Stimulated activated naive CD8-positive, alpha-beta T cell treated with anti-CD3 and anti-CD28 coated beads, Interleukin-15, Interleukin-2, amounts not matched to agents 100 ng/mL and 50 ng/mL, for 24 hours (primary cell): Measurements from ENCODE around the gene CEMIP2.

ENCODE experiments used
- H3K27ac Mint-ChIP-seq: one replicate; pipeline ENCODE4 v1.8.0; 2021; ENCODE audit warnings: mild to moderate bottlenecking, mixed read lengths
- H3K27me3 Mint-ChIP-seq: one replicate; pipeline ENCODE4 v1.8.0; 2021; ENCODE audit warnings: mixed read lengths
- H3K36me3 Mint-ChIP-seq: one replicate; pipeline ENCODE4 v1.8.0; 2021; ENCODE audit warnings: low read depth, mixed read lengths
- H3K4me1 Mint-ChIP-seq: one replicate; pipeline ENCODE4 v1.8.0; 2021; ENCODE audit warnings: low read depth, mixed read lengths
- H3K4me3 Mint-ChIP-seq: one replicate; pipeline ENCODE4 v1.8.0; 2021; ENCODE audit warnings: mild to moderate bottlenecking, mixed read lengths
- H3K9me3 Mint-ChIP-seq: one replicate; pipeline ENCODE4 v1.8.0; 2021; ENCODE audit warnings: mixed read lengths

The CEMIP2 gene

DNA sequence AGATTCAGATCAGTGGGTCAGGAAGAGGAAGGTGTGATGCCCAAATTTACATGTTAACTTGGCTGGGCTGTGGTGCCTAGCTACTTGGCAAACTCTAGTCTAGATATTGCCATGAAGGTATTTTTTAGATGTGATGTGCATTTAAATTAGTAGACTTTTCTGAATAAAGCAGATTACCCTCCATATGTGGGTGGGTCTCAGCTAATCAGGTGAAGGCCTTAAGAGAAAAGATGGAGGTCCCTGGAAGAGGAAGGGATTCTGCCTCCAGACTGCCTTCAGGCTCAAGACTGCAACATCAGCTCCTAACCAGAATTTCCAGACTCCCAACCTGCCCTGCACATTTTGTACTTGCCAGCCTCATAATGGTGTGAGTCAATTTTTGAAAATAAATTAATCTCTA is 115.8 kb downstream of the CEMIP2 start:
- peaks cover 3% of the 10 kb centered on the region for H3K9me3 Mint-ChIP-seq
- H3K4me1 Mint-ChIP-seq = peaks cover 3% of the 10 kb centered on the region
- H3K27ac Mint-ChIP-seq = no peak overlapping the region
- peaks cover 19% of the 10 kb centered on the region for H3K27me3 Mint-ChIP-seq
- H3K36me3 Mint-ChIP-seq = no peaks in the 10 kb centered on the region
- no peak overlapping the region for H3K4me3 Mint-ChIP-seq

DNA sequence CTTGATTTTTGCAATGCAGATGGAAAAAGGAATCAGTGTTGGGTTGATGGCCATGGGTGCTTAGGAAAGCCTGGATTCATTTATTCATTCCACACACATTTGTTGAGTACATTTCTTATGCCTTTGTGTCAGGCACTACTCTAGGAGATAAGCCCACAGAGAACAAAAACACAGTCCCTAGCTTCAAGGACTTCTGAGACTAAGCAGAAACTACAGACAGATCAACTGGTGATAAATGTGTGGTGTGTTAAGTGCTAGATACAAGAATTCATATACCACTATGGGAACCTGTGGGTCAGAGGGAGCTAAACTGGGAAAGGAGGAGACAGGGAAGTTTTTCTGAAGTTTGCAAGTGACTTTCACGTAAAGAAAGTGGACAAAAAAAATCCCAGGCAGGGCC is 119.9 kb downstream of the CEMIP2 start:
- H3K4me1 Mint-ChIP-seq = peaks cover 9% of the 10 kb centered on the region
- H3K36me3 Mint-ChIP-seq = no peaks in the 10 kb centered on the region
- H3K27ac Mint-ChIP-seq = no peak overlapping the region
- H3K9me3 Mint-ChIP-seq = no peaks in the 10 kb centered on the region
- no peak overlapping the region for H3K4me3 Mint-ChIP-seq
- peaks cover 8% of the 10 kb centered on the region for H3K27me3 Mint-ChIP-seq

DNA sequence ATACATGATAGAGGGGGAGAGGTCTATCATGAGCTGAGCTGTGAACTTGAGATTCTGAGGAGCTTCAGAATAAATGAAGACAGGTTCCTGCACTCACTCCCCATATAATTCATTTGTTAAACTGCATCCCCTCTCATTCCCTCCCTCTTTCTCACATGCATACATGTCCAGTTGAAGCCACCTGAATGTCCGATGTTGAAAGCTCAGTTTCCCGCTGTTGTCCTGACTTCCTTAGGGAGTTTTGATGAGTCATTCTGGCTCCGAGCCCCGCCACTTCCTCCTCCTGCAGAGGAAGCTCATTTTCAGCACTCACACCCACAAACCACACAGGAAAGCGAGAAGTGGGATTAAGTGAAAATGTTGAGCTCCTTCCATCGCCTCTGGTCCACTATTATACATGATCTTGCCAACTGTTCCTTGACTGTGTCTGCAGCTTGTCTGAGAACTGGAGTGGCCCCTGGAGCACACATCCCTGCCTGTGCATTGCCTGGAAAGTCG is 121.2 kb downstream of the CEMIP2 start:
- no peaks in the 10 kb centered on the region for H3K36me3 Mint-ChIP-seq
- no peak overlapping the region for H3K27ac Mint-ChIP-seq
- H3K4me3 Mint-ChIP-seq = peak overlapping the region; percentile 27
- peaks cover 9% of the 10 kb centered on the region for H3K4me1 Mint-ChIP-seq
- peaks cover 6% of the 10 kb centered on the region for H3K27me3 Mint-ChIP-seq
- no peaks in the 10 kb centered on the region for H3K9me3 Mint-ChIP-seq

DNA sequence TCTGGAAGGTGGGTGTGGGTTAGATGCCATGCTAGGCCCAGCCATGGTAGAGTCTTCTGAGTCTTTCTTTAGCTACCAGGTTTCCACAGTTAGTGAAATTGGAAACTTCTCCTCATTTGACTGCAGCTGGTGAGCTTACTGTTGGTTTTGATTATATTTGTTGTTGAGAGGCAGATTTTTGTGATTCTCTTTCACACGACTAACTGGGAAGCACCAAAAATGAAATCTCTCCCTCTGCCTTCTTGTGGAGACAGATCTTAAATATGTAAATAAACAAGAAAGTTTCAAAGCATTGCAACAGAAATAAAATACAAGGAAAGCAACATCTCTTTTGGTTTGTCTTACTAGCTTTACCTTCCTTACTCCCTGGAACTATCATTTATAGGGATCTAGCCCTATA is 122.2 kb downstream of the CEMIP2 start:
- H3K27ac Mint-ChIP-seq = no peak overlapping the region
- H3K4me3 Mint-ChIP-seq = no peak overlapping the region
- H3K4me1 Mint-ChIP-seq = peaks cover 9% of the 10 kb centered on the region
- no peaks in the 10 kb centered on the region for H3K36me3 Mint-ChIP-seq
- H3K9me3 Mint-ChIP-seq = no peaks in the 10 kb centered on the region
- H3K27me3 Mint-ChIP-seq = peaks cover 4% of the 10 kb centered on the region

- Mint-ChIP-seq H3K27ac (peak overlapping the region; percentile 0), H3K4me1 (peaks cover 13% of the 10 kb centered on the region), H3K27me3 (peaks cover 4% of the 10 kb centered on the region)
Measured at GRCh38 chr9:71644819-71645362, 123.4 kb downstream of the CEMIP2 start.

GRCh38 chr9:71643330-71643729 is 125.0 kb downstream of the CEMIP2 start:
- Mint-ChIP-seq H3K9me3 (no peaks in the 10 kb centered on the region), H3K27me3 (peaks cover 4% of the 10 kb centered on the region), H3K4me3 (no peak overlapping the region), H3K27ac (no peak overlapping the region), H3K4me1 (peaks cover 27% of the 10 kb centered on the region), H3K36me3 (no peaks in the 10 kb centered on the region)

More at GRCh38 chr9:71644819-71645362, 123.4 kb downstream of the CEMIP2 start:
- Mint-ChIP-seq H3K4me3 (no peak overlapping the region), H3K36me3 (no peaks in the 10 kb centered on the region), H3K9me3 (no peaks in the 10 kb centered on the region)

- Mint-ChIP-seq H3K36me3 (no peaks in the 10 kb centered on the region), H3K27me3 (no peaks in the 10 kb centered on the region), H3K4me1 (peaks cover 28% of the 10 kb centered on the region), H3K4me3 (no peak overlapping the region), H3K9me3 (no peaks in the 10 kb centered on the region), H3K27ac (no peak overlapping the region)
Measured at GRCh38 chr9:71642056-71642455, 126.3 kb downstream of the CEMIP2 start.

DNA sequence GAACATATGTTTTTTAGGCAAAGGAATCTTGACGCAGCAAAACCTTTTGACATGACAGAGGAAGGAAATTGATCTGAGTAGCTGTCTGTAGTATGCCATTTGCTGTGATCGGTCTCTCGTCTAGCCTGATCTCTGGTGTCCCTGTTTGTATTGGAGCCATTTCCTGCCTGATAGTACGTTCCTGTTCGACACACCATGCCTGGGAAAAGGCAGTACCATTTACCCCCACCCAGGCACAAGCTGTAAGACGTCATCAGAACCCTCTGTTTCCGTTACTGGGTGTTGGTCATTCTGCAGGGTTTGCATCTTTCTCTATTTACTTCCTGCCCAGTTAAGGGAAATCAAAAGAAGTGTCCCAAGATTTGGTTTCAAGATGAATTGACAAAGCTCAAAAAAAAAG is 129.7 kb downstream of the CEMIP2 start:
- Mint-ChIP-seq H3K4me3 (peak overlapping the region; percentile 56), H3K27me3 (no peaks in the 10 kb centered on the region), H3K27ac (peak overlapping the region; percentile 70), H3K9me3 (no peaks in the 10 kb centered on the region), H3K36me3 (no peaks in the 10 kb centered on the region), H3K4me1 (peaks cover 26% of the 10 kb centered on the region)

DNA sequence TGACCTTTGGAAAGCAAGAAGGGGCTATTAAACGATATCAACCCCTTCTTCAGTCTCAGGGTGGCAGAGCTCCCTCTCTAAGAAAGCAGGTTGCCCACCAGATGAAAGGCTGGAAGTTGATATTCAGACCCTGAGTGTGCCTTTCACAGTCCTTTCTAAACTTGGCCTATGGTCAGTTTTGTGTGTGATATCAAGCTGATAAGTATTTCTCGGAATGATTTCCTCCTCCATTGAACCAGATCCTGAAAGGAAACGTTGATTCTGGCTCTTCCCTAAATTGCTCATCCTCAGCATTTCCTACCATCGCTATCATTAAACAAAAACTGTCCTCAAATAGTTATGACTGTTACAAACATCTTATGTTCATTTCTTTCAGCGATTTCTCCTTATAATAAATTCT is 130.4 kb downstream of the CEMIP2 start:
- Mint-ChIP-seq H3K27me3 (no peaks in the 10 kb centered on the region), H3K27ac (no peak overlapping the region)

GRCh38 chr9:71637375-71637774 is 130.9 kb downstream of the CEMIP2 start:
- no peaks in the 10 kb centered on the region for H3K9me3 Mint-ChIP-seq
- H3K36me3 Mint-ChIP-seq = no peaks in the 10 kb centered on the region
- no peak overlapping the region for H3K4me3 Mint-ChIP-seq
- H3K27me3 Mint-ChIP-seq = no peaks in the 10 kb centered on the region
- peaks cover 26% of the 10 kb centered on the region for H3K4me1 Mint-ChIP-seq
- H3K27ac Mint-ChIP-seq = no peak overlapping the region

More for the DNA sequence above, 130.4 kb downstream of the CEMIP2 start:
- Mint-ChIP-seq H3K4me1 (peaks cover 26% of the 10 kb centered on the region), H3K4me3 (no peak overlapping the region), H3K9me3 (no peaks in the 10 kb centered on the region), H3K36me3 (no peaks in the 10 kb centered on the region)

DNA sequence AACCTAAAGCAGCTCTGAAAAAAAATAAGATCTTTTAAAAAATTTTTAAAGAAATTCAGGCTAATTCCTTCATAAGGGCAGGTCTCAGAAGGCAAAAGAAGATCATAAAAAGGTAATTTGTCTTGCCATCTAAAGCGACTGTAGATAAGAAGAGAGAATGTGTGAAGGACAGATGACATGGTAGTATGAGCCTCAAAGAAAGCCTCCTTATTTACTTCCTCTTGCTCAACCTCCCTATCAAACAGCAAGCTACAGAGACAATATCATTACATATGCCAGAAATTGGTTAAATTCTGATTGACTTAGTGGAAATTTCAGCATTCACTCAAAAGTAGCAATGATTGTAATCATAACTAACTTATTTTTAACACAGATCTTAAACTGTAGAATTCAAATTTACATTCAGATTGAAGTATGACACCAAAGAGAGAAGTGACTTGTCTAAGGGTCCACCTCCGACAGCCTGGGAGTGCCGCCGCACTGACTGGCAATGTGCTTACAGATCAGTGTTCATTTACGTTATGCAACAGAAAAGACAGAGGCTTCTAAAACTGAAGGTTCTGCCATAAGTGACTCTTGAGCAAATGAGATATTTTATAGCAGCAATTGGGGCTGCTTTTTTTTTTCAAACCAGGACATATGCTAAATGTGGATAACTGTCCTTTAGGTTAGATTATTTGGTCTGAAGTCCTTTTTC is 132.0 kb downstream of the CEMIP2 start:
- no peaks in the 10 kb centered on the region for H3K9me3 Mint-ChIP-seq
- no peak overlapping the region for H3K4me3 Mint-ChIP-seq
- H3K36me3 Mint-ChIP-seq = no peaks in the 10 kb centered on the region
- peaks cover 26% of the 10 kb centered on the region for H3K4me1 Mint-ChIP-seq
- H3K27ac Mint-ChIP-seq = no peak overlapping the region
- no peaks in the 10 kb centered on the region for H3K27me3 Mint-ChIP-seq

- peaks cover 22% of the 10 kb centered on the region for H3K4me1 Mint-ChIP-seq
- no peaks in the 10 kb centered on the region for H3K36me3 Mint-ChIP-seq
- no peaks in the 10 kb centered on the region for H3K9me3 Mint-ChIP-seq
- H3K27me3 Mint-ChIP-seq = no peaks in the 10 kb centered on the region
- H3K27ac Mint-ChIP-seq = no peak overlapping the region
- H3K4me3 Mint-ChIP-seq = no peak overlapping the region
Measured at GRCh38 chr9:71634752-71635151, 133.6 kb downstream of the CEMIP2 start.
